Hepatic stellate cell (primary cell): Measurements from ENCODE around the gene RBM20.
A peak's percentile ranks its signal among the peaks of the same experiment; 100 is the strongest.
"Not testable (repeated sequence)": the region's sequence is repeated elsewhere in the genome, so short reads cannot be mapped to it uniquely, and the experiment has no call there.

Source experiments
- DNase-seq: peaks from one replicate; pipeline ENCODE4 v3.0.0; 2011; ENCODE audit warnings: low spot score

The RBM20 gene

GRCh38 chr10:110853921-110854605 is 209.9 kb downstream of the RBM20 start:
- DNase-seq = no peak

- no peak for DNase-seq
These were observed 213.4 kb downstream of the RBM20 start for GRCh38 chr10:110857265-110858171.

GRCh38 chr10:110858297-110858934 is 214.3 kb downstream of the RBM20 start:
- no peak for DNase-seq

- DNase-seq = no peak
These were observed 215.3 kb downstream of the RBM20 start for GRCh38 chr10:110859206-110859972.

- DNase-seq = no peak
These were observed 215.8 kb downstream of the RBM20 start for GRCh38 chr10:110859973-110860376.

GRCh38 chr10:110860576-110861241 is 216.6 kb downstream of the RBM20 start:
- no peak for DNase-seq

GRCh38 chr10:110861476-110861875 is 217.3 kb downstream of the RBM20 start:
- no peak for DNase-seq

- DNase-seq = no peak
These were observed 218.0 kb downstream of the RBM20 start for GRCh38 chr10:110861930-110862649.

GRCh38 chr10:110862961-110863360 is 218.8 kb downstream of the RBM20 start:
- no peak for DNase-seq

- DNase-seq = no peak
These were observed 219.2 kb downstream of the RBM20 start for GRCh38 chr10:110863361-110863760.

GRCh38 chr10:110863956-110864355 is 219.8 kb downstream of the RBM20 start:
- DNase-seq = no peak

- DNase-seq = no peak
These were observed 220.6 kb downstream of the RBM20 start for GRCh38 chr10:110864662-110865140.

- DNase-seq = peak; percentile 35
These were observed 221.2 kb downstream of the RBM20 start for GRCh38 chr10:110865186-110865808.

GRCh38 chr10:110865809-110866482 is 221.8 kb downstream of the RBM20 start:
- DNase-seq = no peak

- DNase-seq = not testable (repeated sequence)
These were observed 223.1 kb downstream of the RBM20 start for GRCh38 chr10:110867011-110867806.

- DNase-seq = no peak
These were observed 223.8 kb downstream of the RBM20 start for GRCh38 chr10:110867807-110868465.

GRCh38 chr10:110868981-110869380 is 224.8 kb downstream of the RBM20 start:
- no peak for DNase-seq

- DNase-seq = no peak
These were observed 226.7 kb downstream of the RBM20 start for GRCh38 chr10:110870823-110871297.
